ENCODE measurements around the gene VPS41.

VPS41 gene

GRCh38 chr7:38851321-38851720 lies 57.7 kb downstream of the VPS41 start:
- DNase-seq: no peak

- DNase-seq: no peak
These were observed 62.7 kb downstream of the VPS41 start for GRCh38 chr7:38846280-38846679.

- DNase-seq: no peak
These were observed 63.9 kb downstream of the VPS41 start for GRCh38 chr7:38844952-38845563.

GRCh38 chr7:38842746-38843145 lies 66.2 kb downstream of the VPS41 start:
- no peak for DNase-seq

- no peak for DNase-seq
These were observed 68.1 kb downstream of the VPS41 start for GRCh38 chr7:38840736-38841460.

- no peak for DNase-seq
These were observed 69.1 kb downstream of the VPS41 start for GRCh38 chr7:38839851-38840250.

- no peak for DNase-seq
These were observed 70.1 kb downstream of the VPS41 start for GRCh38 chr7:38838725-38839385.

GRCh38 chr7:38834357-38834756 lies 74.6 kb downstream of the VPS41 start:
- DNase-seq: no peak

- DNase-seq: no peak
These were observed 75.7 kb downstream of the VPS41 start for GRCh38 chr7:38833329-38833728.

- DNase-seq: no peak
These were observed 77.6 kb downstream of the VPS41 start for GRCh38 chr7:38831259-38831996.

GRCh38 chr7:38830826-38831225 lies 78.2 kb downstream of the VPS41 start:
- DNase-seq: no peak

GRCh38 chr7:38829488-38830165 lies 79.4 kb downstream of the VPS41 start:
- DNase-seq: no peak

- no peak for DNase-seq
These were observed 81.0 kb downstream of the VPS41 start for GRCh38 chr7:38828026-38828425.

GRCh38 chr7:38825721-38826440 lies 83.1 kb downstream of the VPS41 start:
- DNase-seq: no peak

- DNase-seq: no peak
These were observed 84.0 kb downstream of the VPS41 start for GRCh38 chr7:38824948-38825347.

- no peak for DNase-seq
These were observed 86.4 kb downstream of the VPS41 start for GRCh38 chr7:38822549-38822948.

GRCh38 chr7:38820571-38820970 lies 88.4 kb downstream of the VPS41 start:
- no peak for DNase-seq

GRCh38 chr7:38819463-38819862 lies 89.5 kb downstream of the VPS41 start:
- no peak for DNase-seq

GRCh38 chr7:38817526-38817925 lies 91.5 kb downstream of the VPS41 start:
- no peak for DNase-seq

GRCh38 chr7:38813768-38814167 lies 95.2 kb downstream of the VPS41 start:
- no peak for DNase-seq

- DNase-seq: no peak
These were observed 102.1 kb downstream of the VPS41 start for GRCh38 chr7:38806912-38807311.

- no peak for DNase-seq
These were observed 107.2 kb downstream of the VPS41 start for GRCh38 chr7:38801786-38802185.

Data from activated CD4-positive, alpha-beta T cell treated with anti-CD3 and anti-CD28 coated beads, Interleukin-10, Interleukin-2, amounts not matched to agents 100 ng/mL and 50 ng/mL, durations not matched to agents 16 hours and 8 hours (primary cell).